Measurements from ENCODE around the gene MAST4. TPM values are rescaled to one million over a fixed set of nuclear protein-coding genes. Genes with fewer than 3 reads are reported as not detected.

MAST4 gene
- total RNA-seq, 2 donors from 2014 or later = 30.5 to 47.8 TPM

DNA sequence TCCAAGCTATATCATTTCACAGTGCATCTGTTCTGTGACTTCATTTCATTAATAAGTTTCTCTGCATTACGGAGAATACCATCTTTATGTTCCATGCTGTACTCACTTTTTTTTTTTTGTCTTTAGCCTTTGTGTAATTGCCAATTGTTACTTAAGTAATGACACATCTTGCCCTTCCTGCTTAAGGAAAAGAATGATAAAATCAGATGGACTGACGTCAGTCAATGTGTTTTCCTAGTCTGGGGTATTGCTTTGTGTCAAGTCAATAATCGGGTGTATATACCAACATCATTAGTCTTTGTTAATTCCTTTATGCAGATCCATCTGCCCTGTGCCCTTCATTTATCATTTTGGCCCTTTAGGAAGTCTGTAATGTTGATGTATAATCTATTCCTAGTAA lies 466.9 kb downstream of the MAST4 start:
- Histone ChIP-seq H3K36me3 (no peaks in the 10 kb centered on the region), H3K9me3 (no peaks in the 10 kb centered on the region), H3K4me3 (no peak overlapping the region), H3K27me3 (replicated peaks; ENCODE audit: insufficient read depth) (no peaks in the 10 kb centered on the region), H3K4me1 (ENCODE audit: control insufficient read depth in 1 of 2, low read depth in 2 of 2) (peaks cover 14 to 32% of the 10 kb centered on the region in 2 donors), H3K27ac (no peak overlapping the region)
- DNase-seq (ENCODE audit: low spot score) = no peak
- TF ChIP-seq, protein P1, sequence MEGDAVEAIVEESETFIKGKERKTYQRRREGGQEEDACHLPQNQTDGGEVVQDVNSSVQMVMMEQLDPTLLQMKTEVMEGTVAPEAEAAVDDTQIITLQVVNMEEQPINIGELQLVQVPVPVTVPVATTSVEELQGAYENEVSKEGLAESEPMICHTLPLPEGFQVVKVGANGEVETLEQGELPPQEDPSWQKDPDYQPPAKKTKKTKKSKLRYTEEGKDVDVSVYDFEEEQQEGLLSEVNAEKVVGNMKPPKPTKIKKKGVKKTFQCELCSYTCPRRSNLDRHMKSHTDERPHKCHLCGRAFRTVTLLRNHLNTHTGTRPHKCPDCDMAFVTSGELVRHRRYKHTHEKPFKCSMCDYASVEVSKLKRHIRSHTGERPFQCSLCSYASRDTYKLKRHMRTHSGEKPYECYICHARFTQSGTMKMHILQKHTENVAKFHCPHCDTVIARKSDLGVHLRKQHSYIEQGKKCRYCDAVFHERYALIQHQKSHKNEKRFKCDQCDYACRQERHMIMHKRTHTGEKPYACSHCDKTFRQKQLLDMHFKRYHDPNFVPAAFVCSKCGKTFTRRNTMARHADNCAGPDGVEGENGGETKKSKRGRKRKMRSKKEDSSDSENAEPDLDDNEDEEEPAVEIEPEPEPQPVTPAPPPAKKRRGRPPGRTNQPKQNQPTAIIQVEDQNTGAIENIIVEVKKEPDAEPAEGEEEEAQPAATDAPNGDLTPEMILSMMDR (IDR thresholded peaks at IDR 0.05) = no peak
- no peak for ATAC-seq (ENCODE audit: insufficient number of reproducible peaks, low FRiP score, low read depth)

DNA sequence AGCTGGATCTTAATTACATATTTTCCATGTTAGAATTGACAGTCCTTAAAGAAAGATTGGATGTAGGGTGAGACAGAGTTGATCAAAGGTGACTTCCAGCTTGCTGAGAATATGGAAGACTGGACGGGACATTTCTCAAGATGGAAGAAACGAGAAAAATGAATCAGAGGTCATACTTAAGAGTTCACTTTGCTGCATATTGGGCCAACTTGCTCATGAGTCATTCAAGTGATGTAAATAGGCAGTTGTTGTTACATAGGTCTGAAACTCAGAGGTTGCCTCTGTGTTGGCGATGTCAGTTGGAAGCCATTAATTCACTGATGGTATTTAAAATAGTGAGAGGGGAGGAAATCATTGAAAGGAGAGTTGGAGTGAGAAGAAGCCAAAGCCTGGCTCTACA lies 467.6 kb downstream of the MAST4 start:
- peaks cover 14 to 28% of the 10 kb centered on the region in 2 donors for H3K4me1 ChIP-seq (ENCODE audit: control insufficient read depth in 1 of 2, low read depth in 2 of 2)
- no peaks in the 10 kb centered on the region for H3K9me3 ChIP-seq
- DNase-seq (ENCODE audit: low spot score) = no peak
- H3K27me3 ChIP-seq (replicated peaks; ENCODE audit: insufficient read depth) = no peaks in the 10 kb centered on the region
- no peak for ATAC-seq (ENCODE audit: insufficient number of reproducible peaks, low FRiP score, low read depth)
- H3K4me3 ChIP-seq = no peak overlapping the region
- TF ChIP-seq, protein P1 (IDR thresholded peaks at IDR 0.05) = no peak
- no peaks in the 10 kb centered on the region for H3K36me3 ChIP-seq
- no peak overlapping the region for H3K27ac ChIP-seq

DNA sequence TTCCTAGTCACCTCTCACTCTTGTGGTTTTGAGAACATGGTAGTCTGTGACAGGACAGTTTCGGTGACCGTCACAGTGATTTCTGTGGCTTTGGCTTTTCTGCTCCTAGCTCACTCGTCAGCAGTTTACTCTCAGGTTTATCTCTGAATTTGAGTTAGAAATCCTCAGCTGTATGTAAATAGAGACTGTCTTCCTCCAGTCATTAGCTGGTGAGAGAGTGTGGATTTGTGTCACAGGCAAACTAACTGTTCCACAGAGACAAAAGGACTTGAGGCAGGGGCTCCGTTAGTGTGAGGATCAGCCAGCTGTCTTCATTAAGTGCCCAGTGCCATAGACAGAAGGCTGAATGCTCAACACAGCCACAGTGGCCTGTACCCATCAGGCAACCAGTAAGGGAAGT lies 469.0 kb downstream of the MAST4 start:
- H3K4me3 ChIP-seq = no peak overlapping the region
- ATAC-seq (ENCODE audit: insufficient number of reproducible peaks, low FRiP score, low read depth) (no peak), DNase-seq (ENCODE audit: low spot score) (no peak)
- H3K27me3 ChIP-seq (replicated peaks; ENCODE audit: insufficient read depth) = no peaks in the 10 kb centered on the region
- H3K27ac ChIP-seq = no peak overlapping the region
- TF ChIP-seq, protein P1 (IDR thresholded peaks at IDR 0.05) = no peak
- H3K36me3 ChIP-seq = no peaks in the 10 kb centered on the region
- H3K4me1 ChIP-seq (ENCODE audit: control insufficient read depth in 1 of 2, low read depth in 2 of 2) = peaks cover 6 to 21% of the 10 kb centered on the region in 2 donors
- H3K9me3 ChIP-seq = no peaks in the 10 kb centered on the region

DNA sequence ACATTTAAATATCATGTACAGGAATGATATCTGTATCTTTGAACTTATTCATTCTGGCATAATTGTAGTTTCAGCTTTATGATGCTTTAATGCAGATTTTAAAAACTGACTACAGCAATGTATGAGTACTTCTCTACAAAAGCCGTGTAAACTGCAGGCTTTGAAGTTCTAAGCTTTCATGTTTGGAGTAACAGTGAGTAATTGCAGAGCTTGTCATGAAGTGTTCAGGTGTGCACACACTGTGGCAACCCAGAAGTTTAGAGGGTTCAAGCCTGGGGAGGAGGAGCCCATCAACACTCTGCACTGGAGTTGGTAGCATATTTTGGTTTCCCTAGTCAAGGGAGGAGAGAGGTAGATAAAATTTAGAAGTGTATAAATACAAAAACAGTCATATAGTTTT lies 469.5 kb downstream of the MAST4 start:
- Histone ChIP-seq H3K27me3 (replicated peaks; ENCODE audit: insufficient read depth) (no peaks in the 10 kb centered on the region), H3K4me1 (ENCODE audit: control insufficient read depth in 1 of 2, low read depth in 2 of 2) (peaks cover 6 to 17% of the 10 kb centered on the region in 2 donors), H3K4me3 (no peak overlapping the region), H3K9me3 (no peaks in the 10 kb centered on the region), H3K36me3 (no peaks in the 10 kb centered on the region), H3K27ac (no peak overlapping the region)
- DNase-seq (ENCODE audit: low spot score) = no peak
- no peak for ATAC-seq (ENCODE audit: insufficient number of reproducible peaks, low FRiP score, low read depth)
- TF ChIP-seq, protein P1 (IDR thresholded peaks at IDR 0.05) = no peak

DNA sequence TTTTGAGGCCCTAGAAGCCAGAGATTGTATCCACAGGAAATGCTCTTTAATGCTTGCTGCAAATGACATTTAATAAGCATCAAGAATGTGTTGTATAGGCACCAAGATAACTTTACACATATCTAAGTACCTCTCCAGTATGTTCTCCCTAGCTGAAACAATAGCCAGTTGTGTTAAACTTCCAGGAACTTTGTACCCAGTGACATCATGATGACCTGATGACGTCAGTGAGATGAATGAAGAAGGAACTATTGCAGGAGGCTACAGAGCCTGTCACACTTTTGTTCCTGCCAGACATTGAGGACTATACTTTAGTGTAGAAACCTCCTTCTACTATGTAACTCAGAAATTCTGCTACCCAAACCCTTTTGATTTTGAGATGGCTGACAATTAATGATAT lies 470.6 kb downstream of the MAST4 start:
- peaks cover 0 to 8% of the 10 kb centered on the region in 2 donors for H3K4me1 ChIP-seq (ENCODE audit: control insufficient read depth in 1 of 2, low read depth in 2 of 2)
- no peaks in the 10 kb centered on the region for H3K36me3 ChIP-seq
- TF ChIP-seq, protein P1 (IDR thresholded peaks at IDR 0.05) = no peak
- H3K4me3 ChIP-seq = no peak overlapping the region
- no peaks in the 10 kb centered on the region for H3K9me3 ChIP-seq
- no peaks in the 10 kb centered on the region for H3K27me3 ChIP-seq (replicated peaks; ENCODE audit: insufficient read depth)
- ATAC-seq (ENCODE audit: insufficient number of reproducible peaks, low FRiP score, low read depth) (no peak), DNase-seq (ENCODE audit: low spot score) (no peak)
- no peak overlapping the region for H3K27ac ChIP-seq

All from thoracic aorta (tissue), 2 donors.